Stimulated activated CD8-positive, alpha-beta memory T cell treated with anti-CD3 and anti-CD28 coated beads, Interleukin-15, amount 100 ng/mL, for 48 hours (primary cell): Measurements from ENCODE around the gene PLEKHA8.

Experiments
- DNase-seq, 2 donors: peaks; one replicate each; pipeline ENCODE4 v3.0.0-alpha.2; 2020; ENCODE audit warnings: low read depth in 2 of 2

PLEKHA8 gene

DNA sequence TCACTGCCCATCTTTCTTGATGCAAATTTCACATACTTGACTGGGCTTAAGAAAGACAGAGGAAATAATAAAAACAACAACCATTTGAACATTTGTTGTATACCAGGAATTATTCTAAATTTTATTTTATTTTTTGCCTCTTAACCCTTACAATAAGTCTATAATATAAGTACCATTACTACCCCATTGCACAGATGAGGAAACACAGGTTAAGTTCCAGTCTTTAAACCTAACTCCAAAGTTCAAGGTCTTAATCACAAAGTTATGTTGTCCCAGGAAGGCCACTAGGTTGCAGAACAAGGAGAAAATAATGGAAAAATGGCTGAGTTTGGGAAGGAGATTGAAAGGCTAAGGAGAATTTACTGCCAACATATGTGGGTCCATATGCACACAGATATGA is 5.2 kb upstream of the PLEKHA8 start:
- no peak for DNase-seq

DNA sequence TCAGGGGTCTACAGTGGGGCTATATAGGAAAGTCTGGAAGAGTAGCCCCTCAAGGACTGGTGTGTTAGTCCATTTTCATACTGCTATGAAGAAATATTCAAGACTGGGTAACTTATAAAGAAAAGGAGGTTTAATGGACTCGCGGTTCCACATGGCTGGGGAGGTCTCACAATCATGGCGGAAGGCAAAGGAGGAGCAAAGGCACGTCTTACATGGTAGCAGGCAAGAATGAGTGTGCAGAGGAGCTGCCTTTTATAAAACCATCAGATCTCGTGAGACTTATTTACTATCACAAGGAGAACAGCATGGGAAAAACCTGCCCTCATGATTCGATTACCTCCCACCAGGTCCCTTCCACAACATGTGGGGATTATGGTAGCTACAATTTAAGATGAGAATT is 4.7 kb upstream of the PLEKHA8 start:
- DNase-seq, result no peak

DNA sequence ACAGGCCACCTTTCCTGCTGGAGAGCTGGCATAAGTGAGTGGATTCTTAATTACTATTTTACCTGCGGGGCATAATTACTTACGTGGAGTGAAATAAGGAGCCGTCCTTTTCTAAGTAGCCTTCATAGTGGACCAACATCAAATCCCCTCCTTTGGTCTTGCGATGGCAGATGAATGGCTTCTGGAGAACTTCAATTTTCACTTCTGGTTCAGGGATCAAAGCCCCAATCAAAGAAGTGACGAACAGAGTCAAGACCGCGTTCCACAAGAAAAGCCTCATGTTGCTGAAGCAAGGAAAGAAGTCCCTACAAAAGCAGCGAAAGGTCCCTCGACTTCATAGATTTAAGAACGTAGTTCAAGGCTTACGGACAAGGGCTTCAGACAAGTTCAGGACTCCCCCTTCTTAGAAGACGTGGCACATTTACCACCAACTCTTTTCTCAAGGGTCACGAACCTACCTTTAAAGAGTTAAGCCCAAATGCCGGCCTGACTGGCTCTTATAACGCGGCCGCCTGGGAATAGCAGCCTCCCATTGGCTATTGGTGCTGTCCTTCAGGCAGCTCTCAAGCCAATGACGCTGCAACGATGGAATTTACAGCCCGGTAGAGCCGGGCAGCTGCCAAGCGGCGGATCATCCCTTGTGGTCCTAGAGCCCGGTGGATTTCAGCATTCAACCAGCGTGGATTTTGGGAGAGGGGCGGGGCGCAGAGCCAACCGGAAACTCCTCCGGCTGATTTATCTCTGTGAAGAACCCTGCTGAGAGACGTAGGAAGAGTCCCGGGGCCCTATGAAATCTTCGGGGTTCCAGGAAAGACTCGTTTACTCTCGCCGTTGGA is 1.8 kb upstream of the PLEKHA8 start, which contains the start of gene FKBP14:
Gene FKBP14, minus strand, starts transcription at position 474 of the 836 bp plus-strand sequence. Its CDS starts 194 bp downstream, at position 280.
- DNase-seq, result peak; percentile 87 to 88

DNA sequence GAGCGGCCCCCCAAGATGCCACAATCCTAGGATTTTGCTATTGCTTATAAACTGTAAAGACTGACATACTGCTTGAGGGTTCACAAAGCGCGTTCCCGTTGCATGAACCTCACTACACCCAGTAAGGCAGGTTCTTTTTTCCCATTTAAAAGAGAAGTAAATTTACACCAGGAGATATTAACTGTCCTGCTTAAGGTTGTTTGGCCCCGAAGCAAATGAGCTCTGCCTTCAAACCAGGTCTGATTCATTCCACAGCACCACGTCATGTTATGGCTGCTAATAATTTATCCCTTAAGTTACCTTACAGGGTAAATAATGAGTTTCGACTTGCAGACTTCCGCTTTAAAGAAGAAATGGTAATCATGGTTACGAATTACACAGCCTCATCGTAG is 1.2 kb upstream of the PLEKHA8 start:
- DNase-seq, result no peak

DNA sequence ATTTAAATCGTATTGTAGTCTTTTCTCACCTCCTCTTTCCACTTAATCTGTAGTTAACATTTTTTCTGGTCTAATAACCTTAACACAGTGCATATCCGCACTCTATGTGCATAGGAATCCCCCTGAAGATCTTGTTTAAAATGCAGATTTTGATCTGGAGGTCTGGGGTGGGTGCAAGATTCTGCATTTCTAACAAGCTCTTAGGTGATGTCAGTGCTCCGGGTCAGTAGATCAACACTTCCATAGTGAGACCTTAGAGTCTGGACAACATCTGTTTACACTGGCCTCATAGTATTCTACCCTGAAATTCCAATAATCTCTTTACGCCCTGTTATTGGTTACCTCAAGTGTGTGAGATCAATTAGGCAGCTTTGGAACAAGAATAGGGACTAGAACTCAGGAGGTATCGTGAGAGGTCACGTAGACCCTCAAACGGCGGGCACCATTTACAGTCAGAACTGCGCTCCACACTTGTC is 434 bp upstream of the PLEKHA8 start:
- no peak for DNase-seq

- no peak for DNase-seq
Measured at GRCh38 chr7:30028749-30029635, 780 bp downstream of the PLEKHA8 start.

DNA sequence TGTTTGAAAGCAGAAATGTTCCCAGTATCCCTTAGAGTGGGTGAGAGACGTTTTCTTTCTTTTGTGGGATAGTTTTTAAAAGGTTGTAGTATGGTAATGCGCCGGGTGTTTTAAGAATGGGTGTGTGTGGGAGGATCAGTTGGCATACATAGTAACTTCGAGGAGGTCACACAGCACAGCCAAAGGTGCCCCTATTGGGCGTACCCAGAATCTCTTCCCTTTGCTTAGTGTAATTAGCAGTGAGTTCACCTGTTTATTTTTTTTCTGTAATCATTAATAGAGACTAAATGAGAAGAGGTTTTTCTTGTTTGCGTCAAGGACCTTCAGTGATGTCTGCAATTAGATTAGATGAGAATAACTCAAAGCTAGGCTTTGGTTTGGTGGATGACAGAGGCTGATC is 1.5 kb downstream of the PLEKHA8 start:
- DNase-seq, result no peak

DNA sequence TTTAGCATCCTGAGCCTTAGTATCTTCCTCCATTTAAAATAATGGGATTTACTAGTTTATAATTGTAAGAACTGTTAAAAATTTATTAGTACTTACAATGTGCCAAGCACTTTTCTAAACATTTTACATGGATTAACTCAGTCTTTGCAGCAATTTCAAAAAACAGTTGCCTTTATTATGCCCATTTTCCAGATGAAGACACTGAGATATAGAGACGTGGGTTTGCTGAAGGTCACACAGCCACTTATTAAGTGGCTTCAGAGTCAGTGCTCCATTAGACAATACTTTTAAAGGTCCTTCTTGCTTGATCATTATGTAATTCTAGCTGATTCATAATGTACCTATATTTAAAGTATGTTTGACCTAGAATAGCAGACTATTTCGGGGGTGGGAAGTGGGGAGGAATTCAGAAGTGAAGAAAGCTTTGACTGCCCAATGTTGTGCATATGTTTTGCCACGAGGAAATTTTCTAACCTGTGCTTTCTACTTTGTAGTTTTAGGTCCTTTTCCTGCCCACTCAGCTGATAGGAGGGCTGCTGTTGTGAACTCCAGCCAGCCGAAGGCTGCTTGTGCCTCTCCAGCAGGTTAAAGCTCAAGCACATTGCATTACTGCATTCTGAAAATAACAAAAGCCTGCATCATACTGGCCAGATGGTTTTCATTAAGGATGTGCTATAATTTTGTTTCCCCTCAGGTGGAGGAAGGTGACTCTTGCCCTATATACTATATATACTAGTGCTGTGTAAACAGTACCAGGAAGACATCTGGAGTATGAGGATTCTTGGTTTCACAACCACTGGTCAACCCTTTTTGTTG is 4.3 kb downstream of the PLEKHA8 start:
- no peak for DNase-seq

DNA sequence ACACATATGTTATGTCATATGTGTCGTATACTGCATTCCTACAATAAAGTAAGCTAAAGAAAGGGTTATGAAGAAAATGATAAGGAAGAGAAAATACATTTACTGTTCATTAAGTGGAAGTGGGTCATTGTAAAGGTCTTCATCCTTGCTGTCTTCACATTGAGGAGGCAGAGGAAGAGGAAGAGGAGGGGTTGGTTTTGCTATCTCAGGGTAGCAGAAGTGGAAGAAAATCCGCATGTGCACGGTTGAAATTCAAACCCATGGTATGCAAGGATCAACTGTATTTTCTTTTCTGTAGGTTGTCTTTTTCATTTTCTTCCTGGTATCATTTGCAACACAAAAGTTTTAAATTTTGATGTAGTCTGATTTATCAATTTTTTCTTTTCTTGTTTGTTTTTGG is 6.3 kb downstream of the PLEKHA8 start:
- DNase-seq, result no peak

DNA sequence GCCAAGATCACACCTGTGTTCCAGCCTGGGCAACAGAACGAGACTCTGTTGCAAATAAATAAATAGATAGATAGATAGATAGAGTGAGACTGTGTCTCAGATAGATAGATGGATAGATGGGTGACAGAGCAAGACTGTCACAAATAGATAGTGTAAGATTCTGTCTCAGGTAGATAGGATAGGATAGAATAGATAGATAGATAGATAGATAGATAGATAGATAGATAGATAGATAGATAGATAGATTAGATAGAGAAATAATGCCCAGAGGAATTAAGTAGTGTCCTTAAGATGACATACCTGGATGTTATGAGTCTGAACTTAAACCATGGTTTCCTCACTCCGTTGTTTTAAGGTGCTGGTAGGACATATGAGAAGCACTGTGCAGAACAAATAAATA is 8.0 kb downstream of the PLEKHA8 start:
- no peak for DNase-seq

GRCh38 chr7:30038196-30038980 is 10.2 kb downstream of the PLEKHA8 start:
- DNase-seq, result no peak

GRCh38 chr7:30040938-30041337 is 12.7 kb downstream of the PLEKHA8 start:
- DNase-seq, result no peak

DNA sequence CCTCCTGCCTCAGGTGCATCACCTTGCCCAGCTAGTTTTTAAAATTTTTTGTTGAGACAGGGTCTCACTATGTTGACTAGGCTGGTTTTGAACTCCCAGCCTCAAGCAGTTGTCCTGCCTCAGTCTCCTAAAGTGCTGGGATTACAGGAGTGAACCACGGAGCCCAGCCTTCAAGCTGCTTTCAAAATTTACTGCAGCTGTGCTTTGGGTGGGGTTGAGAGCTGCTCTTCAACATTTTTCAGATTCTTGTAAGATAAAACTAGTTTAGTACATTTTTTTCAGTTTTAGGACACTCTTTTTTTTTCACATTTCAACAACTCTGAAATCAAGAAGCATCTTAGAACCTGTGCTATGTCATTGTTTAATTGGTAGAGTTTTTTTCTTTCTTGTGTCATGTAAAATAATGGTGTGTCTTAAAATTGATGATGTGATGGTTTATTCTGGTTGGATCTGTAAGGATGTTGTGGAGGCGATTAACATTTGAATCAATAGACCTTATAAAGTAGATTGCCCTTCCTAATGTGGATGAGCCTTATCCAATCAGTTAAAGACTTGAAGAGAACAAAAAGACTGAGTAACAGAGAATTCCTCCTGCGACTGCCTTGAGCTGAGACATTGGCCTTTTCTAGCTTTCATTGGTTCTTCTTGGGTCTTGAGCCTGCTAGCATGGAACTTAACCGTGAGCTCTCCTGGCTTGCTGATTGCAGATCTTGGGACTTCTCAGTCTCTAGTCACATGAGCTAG is 13.5 kb downstream of the PLEKHA8 start:
- DNase-seq, result no peak

GRCh38 chr7:30046127-30046770 is 18.0 kb downstream of the PLEKHA8 start:
- no peak for DNase-seq

GRCh38 chr7:30047124-30047523 is 18.9 kb downstream of the PLEKHA8 start:
- DNase-seq, result no peak

DNA sequence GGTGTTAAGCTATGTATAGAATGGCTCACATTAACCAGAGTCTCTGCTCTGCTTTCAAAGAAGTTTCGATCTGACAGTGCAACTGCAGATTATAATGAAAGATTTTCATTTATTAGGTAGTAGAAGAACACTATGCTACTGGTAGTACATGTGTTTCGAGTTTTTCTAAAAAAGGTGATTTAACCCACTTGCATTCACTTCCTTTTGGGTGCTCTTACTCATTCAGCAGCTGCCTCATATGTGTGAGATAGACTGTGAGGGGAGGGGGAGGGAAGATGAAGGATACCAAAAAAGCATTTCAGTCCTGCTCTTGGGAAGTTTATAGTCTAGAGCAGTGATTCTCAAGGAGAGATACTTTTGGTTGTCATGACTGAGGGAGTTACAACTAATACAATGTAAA is 20.4 kb downstream of the PLEKHA8 start:
- no peak for DNase-seq

- DNase-seq, result no peak
Measured at GRCh38 chr7:30049173-30049572, 21.0 kb downstream of the PLEKHA8 start.

- no peak for DNase-seq
Measured at GRCh38 chr7:30053068-30053467, 24.9 kb downstream of the PLEKHA8 start.

DNA sequence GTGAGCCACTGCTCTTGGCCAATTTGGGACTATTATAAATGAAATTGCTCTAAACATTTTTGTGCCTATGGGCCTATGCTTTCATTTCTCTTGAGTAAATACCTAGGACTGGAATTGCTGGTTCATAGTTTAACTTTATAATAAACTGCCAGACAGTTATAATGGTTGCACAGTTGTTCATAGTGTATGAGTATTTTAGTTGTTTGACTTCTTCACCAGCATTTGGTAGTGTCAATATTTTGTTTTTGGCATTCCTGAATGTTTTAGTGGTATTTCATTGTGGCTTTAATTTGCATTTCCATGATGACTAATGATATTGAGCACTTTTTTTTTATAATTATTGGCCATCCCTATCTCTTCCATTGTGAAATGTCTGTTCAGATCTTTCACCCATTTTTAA is 29.5 kb downstream of the PLEKHA8 start:
- no peak for DNase-seq

DNA sequence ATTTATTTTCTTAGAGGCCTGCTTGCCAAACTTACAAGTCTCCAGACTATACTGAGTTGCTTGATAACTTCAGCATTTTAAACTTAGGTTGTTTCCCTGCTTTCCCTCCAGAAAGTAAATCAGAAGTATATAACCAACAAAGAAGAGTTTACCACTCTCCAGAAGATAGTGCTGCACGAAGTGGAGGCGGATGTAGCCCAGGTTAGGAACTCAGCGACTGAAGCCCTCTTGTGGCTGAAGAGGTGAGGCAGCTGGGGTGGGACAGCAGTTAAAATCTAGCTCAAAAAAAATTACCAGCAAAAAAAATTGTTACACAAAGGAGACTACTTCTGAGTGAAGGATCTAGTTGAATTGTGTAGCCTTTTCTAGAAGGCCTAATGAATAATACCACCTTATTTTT is 33.6 kb downstream of the PLEKHA8 start:
- DNase-seq, result peak in 1 of 2 donors; percentile 15
